ENCODE data around the gene MAFB.

- TF ChIP-seq CTCF (IDR thresholded peaks at IDR 0.05), result no peak
- no peak for TF ChIP-seq POLR2A (IDR thresholded peaks at IDR 0.05)
Observed at GRCh38 chr20:40718214-40718977, 29.4 kb upstream of the MAFB start.
